Right lobe of liver (tissue), 6 donors: ENCODE results near the gene BUD13. TPM values are rescaled to one million over a fixed set of nuclear protein-coding genes. Genes with fewer than 3 reads are reported as not detected.

Experiments
- ATAC-seq, 4 donors: fragments of 200-7000 bp; cut with Tn5 transposase; one replicate each; pipeline ENCODE4 v1.9.1; 2020; ENCODE audit warnings: mild to moderate bottlenecking in 4 of 4, moderate library complexity in 4 of 4
- DNase-seq, 3 donors: peaks; one replicate each; pipeline ENCODE4 v3.0.0-alpha.2; 2020
- H3K27ac ChIP-seq, 3 donors: fragments of 200-600 bp; one replicate each; pipeline ENCODE4 v1.8.0; 2022
- H3K27me3 ChIP-seq, 2 donors: fragments of 200-600 bp; one replicate each; pipeline ENCODE4 v1.8.0; 2022
- H3K36me3 ChIP-seq, 4 donors: fragments of 200-600 bp; sonication (generic) in 1 of 4; one replicate each; pipeline versions ENCODE4 v1.5.1 to v1.8.0; 2017 to 2022; ENCODE audit warnings: control low read depth in 1 of 4
- H3K4me1 ChIP-seq, 4 donors: fragments of 200-600 bp; sonication (generic) in 1 of 4; one replicate each; pipeline versions ENCODE4 v1.5.1 to v1.8.0; 2017 to 2022; ENCODE audit warnings: control low read depth in 1 of 4
- H3K4me3 ChIP-seq, 3 donors: fragments of 200-600 bp; one replicate each; pipeline ENCODE4 v1.8.0; 2022
- H3K9me3 ChIP-seq, 4 donors: fragments of 200-600 bp; sonication (generic) in 1 of 4; one replicate each; pipeline versions ENCODE4 v1.5.1 to v1.8.0; 2017 to 2022; ENCODE audit warnings: control low read depth in 1 of 4
- CTCF ChIP-seq, 4 donors: fragments of 200-600 bp in 3 of 4; fragments of 450-650 bp in 1 of 4; IDR thresholded peaks; one replicate each; pipeline versions ENCODE4 v1.5.1 to v1.8.0; 2016 to 2022; ENCODE audit warnings: antibody characterized with exemption in 4 of 4, mild to moderate bottlenecking in 2 of 4
- POLR2A ChIP-seq: fragments of 450-650 bp; IDR thresholded peaks from one replicate; pipeline ENCODE4 v1.6.1; 2017; ENCODE audit warnings: antibody characterized with exemption, mild to moderate bottlenecking
- WGBS: methylation state at CpG from one replicate; pipeline ENCODE4 v1.1.6; 2018; ENCODE audit warnings: low coverage, low lambda C conversion rate; ENCODE audit not compliant: insufficient coverage; ENCODE audit errors: missing lambda C conversion rate; 5-methylcytosine and 5-hydroxymethylcytosine counted together
- intact Hi-C, 2 donors: fragments of 100-400 bp; cut with DNase I; formaldehyde crosslinking; loops; one replicate each; pipeline versions ENCODE4 v1.11.2 to v1.14.1; 2022
- total RNA-seq, 6 experiments: library from RNA; depleted of rRNA in 2 of 6; stranded (reverse); fragments of >200 nt in 2 of 6; fragmentation: NEBNext Ultra II Directional in 3 of 6; extraction: Animal tissue kit (Norgen Biotek cat#: 25700) in 3 of 6; gene quantifications; one replicate each; pipeline versions ENCODE4 v1.1.0 to v1.2.4, GENCODE V29; 2016 to 2023
- donor health status: DM: no; HTN: yes; CAD: no.
- donor health status: DM: no; HTN: no; CAD: no.
- donor health status: DM: no; HTN: no; CAD: no.
- donor health status: DM: no; HTN: yes; CAD: no.
- donor health status: DM: no; HTN: yes; CAD: no.

Gene BUD13
- total RNA-seq, 6 experiments from 2014 or later, result 3.6 to 6.3 (median 5.0) TPM

DNA sequence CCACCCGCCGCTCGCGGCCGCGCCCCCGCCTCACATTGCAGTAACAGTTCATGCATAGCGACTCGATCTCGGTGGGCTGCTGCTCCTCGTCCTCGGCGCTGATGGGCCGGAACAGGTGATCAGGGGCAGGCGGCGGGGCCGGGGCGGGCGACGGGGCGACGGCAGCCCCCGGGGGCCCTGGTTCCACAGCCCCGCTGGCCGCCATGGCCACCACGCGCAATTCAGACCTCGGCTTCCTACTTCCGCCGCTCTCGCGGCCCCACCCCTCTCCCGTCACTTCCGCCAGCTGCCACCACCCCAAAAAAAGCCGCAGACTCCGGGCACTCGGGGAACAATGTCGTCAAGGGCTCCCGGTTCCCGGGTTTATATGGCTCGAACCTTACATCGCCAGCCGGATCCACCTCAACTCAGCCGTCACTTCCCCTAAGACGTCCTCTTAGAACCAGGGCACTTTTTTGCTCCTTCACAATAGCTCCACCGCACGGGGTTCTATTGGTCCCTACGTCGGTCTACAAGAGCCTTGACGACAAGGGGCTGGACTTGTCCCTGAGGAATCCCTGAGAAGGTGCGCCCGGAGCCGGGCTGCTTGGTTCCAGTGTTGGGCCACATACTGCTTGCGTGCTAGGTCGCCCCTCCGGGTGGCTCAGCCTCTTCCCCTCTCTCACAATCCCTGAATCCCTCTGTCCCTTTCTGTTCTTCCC lies 15.1 kb upstream of the BUD13 start, which contains the start of gene ZPR1:
Gene ZPR1 (minus strand): TSS at position 238 of the 701 bp plus-strand sequence. CDS start 33 bp downstream, at position 205.
- Histone ChIP-seq H3K9me3 (no peaks in the 10 kb centered on the region), H3K27me3 (no peaks in the 10 kb centered on the region), H3K36me3 (peaks cover 5 to 41% (median 22%) of the 10 kb centered on the region in 4 donors), H3K4me1 (peaks cover 0 to 46% (median 2%) of the 10 kb centered on the region in 4 donors), H3K4me3 (peak within 1 kb of the TSS; percentile 82 to 99 (median 90)), H3K27ac (peak within 1 kb of the TSS; percentile 72 to 82 (median 73))
- WGBS, result 0% methylated on average over 28 of the region's 56 CpGs
- DNase-seq, result peak; percentile 85 to 91 (median 90)
- intact Hi-C loops, result no loop called here
- ATAC-seq, result peak; percentile 54 to 64 (median 60)
- TF ChIP-seq CTCF (IDR thresholded peaks at IDR 0.05), result no peak
- TF ChIP-seq POLR2A, result peak; percentile 70

DNA sequence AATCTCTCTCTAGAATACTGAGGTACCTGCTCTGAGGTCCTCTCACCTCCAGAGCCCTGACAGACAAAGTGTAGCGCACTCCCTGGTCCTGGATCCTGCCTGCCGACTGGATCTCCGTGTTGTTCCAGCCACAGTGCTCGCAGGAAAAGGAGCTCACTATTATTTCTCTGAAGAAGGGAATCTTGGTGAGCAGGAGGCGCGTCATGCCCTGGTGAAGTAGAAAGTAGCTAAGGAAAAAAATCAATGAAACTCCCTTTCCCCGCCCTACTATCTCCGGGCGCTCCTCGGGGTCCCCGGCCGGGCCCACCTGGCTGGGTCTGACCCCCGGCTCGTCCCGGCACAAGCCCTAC lies 14.6 kb upstream of the BUD13 start:
- ATAC-seq, result no peak
- peaks cover 0 to 41% (median 0%) of the 10 kb centered on the region in 4 donors for H3K4me1 ChIP-seq

GRCh38 chr11:116786966-116787365 lies 14.2 kb upstream of the BUD13 start:
- intact Hi-C loops, result no loop called here
- no peaks in the 10 kb centered on the region for H3K9me3 ChIP-seq
- H3K4me3 ChIP-seq, result peak overlapping the region; percentile 82 to 99 (median 90)
- no peaks in the 10 kb centered on the region for H3K27me3 ChIP-seq
- peaks cover 5 to 51% (median 27%) of the 10 kb centered on the region in 4 donors for H3K36me3 ChIP-seq
- DNase-seq (no peak), ATAC-seq (no peak)
- WGBS, result 74% methylated on average over 5 of the region's 5 CpGs
- peak overlapping the region in 2 of 3 donors; percentile 73 to 82 for H3K27ac ChIP-seq
- TF ChIP-seq POLR2A (no peak), CTCF (IDR thresholded peaks at IDR 0.05) (no peak)
- peaks cover 0 to 41% (median 0%) of the 10 kb centered on the region in 4 donors for H3K4me1 ChIP-seq

More for the DNA sequence above, 14.6 kb upstream of the BUD13 start:
- Histone ChIP-seq H3K27ac (peak overlapping the region; percentile 72 to 82 (median 73)), H3K4me3 (peak overlapping the region; percentile 82 to 99 (median 90)), H3K36me3 (peaks cover 5 to 47% (median 25%) of the 10 kb centered on the region in 4 donors), H3K27me3 (no peaks in the 10 kb centered on the region), H3K9me3 (no peaks in the 10 kb centered on the region)
- no peak for TF ChIP-seq CTCF (IDR thresholded peaks at IDR 0.05)
- no peak for TF ChIP-seq POLR2A
- intact Hi-C loops, result no loop called here
- WGBS, result 0% methylated on average over 15 of the region's 15 CpGs
- no peak for DNase-seq

DNA sequence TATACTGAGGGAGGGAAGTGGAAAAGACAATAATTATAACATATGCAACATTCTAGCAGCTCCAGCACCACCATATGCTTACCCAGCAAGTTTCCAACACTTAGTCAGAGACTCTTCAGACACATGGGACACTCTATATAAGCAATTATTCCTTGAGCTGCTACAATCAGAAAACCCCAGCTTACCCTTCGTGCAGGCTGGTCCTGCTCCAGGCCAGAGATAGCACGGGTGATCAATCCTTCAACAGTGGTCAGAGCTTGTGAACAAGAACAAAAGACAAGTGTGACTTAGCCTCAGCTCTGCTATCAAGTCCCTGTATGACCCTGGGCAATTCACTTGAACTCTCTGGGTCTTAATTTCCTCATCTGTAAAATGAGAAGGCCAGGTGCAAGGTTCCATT lies 13.5 kb upstream of the BUD13 start:
- intact Hi-C loops, result no loop called here
- DNase-seq (no peak), ATAC-seq (no peak)
- no peak for TF ChIP-seq POLR2A
- TF ChIP-seq CTCF (IDR thresholded peaks at IDR 0.05), result no peak
- peaks cover 0 to 37% (median 0%) of the 10 kb centered on the region in 4 donors for H3K4me1 ChIP-seq
- H3K27ac ChIP-seq, result no peak overlapping the region
- peaks cover 5 to 57% (median 30%) of the 10 kb centered on the region in 4 donors for H3K36me3 ChIP-seq
- H3K27me3 ChIP-seq, result no peaks in the 10 kb centered on the region
- H3K4me3 ChIP-seq, result no peak overlapping the region
- no peaks in the 10 kb centered on the region for H3K9me3 ChIP-seq
- 83% methylated on average over 1 of the region's 2 CpGs for WGBS
